GM12872 (cell line): ENCODE results near the gene KBTBD3.
A peak's percentile ranks its signal among the peaks of the same experiment; 100 is the strongest.

Experiments used
- CTCF ChIP-seq: IDR thresholded peaks from 3 replicates; pipeline ENCODE4 v1.5.1; 2011; ENCODE audit warnings: low read depth, mild to moderate bottlenecking, low read length, moderate library complexity; ENCODE audit not compliant: insufficient read depth

The KBTBD3 gene

GRCh38 chr11:106091480-106092123 lies 14.5 kb upstream of the KBTBD3 start:
- TF ChIP-seq CTCF: no peak

- no peak for TF ChIP-seq CTCF
Observed at GRCh38 chr11:106088896-106089295, 11.7 kb upstream of the KBTBD3 start.

DNA sequence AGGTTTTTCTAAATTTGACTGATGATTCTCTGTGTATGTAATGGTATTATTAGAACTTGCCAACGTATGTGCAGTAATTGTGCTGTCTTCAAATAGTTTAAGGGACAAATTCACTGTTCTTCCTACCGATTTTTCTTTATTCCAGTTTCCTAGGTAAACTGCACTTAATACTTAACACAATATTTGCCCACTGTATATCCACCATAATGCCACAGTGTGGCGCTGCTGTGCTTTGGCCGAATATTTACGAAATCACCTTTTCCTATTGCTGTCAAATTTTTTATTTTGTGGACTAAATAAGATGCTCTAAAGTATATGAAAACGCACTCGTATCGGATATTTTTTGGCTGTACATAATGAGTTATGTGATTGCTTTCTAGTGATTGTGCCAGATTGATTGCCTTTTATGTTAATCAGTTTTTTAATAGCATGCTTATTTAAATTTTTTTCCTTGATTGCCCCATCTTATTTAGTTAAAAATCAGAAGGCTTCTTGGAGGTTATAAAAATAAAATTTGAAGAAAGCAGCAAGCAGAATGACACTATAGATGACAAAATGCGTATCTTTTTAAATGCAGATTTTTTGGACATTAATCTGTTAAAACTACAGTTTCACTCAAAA lies 10.8 kb upstream of the KBTBD3 start:
- TF ChIP-seq CTCF: peak; percentile 75

- no peak for TF ChIP-seq CTCF
Observed at GRCh38 chr11:106086850-106087249, 9.7 kb upstream of the KBTBD3 start.

DNA sequence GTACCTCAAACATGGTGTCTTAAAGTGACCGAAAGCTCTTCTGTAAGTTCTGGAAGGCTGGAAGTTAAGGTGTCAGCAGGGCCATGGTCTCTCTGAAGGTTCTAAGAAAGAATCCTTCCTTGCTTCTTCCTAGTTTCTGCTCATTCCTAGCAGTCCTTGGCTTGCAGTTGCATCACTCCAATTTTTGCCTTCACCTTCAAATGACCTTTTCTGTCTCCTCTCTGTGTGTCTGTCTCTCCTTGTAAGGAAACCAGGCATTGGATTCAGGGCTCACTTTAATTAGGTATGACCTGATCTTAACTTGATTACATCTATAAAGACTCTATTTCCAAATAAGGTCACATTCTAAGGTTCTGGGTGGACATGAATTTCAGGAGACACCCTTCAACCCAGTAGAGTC lies 9.0 kb upstream of the KBTBD3 start:
- no peak for TF ChIP-seq CTCF

- no peak for TF ChIP-seq CTCF
Observed at GRCh38 chr11:106082096-106082495, 4.9 kb upstream of the KBTBD3 start.

DNA sequence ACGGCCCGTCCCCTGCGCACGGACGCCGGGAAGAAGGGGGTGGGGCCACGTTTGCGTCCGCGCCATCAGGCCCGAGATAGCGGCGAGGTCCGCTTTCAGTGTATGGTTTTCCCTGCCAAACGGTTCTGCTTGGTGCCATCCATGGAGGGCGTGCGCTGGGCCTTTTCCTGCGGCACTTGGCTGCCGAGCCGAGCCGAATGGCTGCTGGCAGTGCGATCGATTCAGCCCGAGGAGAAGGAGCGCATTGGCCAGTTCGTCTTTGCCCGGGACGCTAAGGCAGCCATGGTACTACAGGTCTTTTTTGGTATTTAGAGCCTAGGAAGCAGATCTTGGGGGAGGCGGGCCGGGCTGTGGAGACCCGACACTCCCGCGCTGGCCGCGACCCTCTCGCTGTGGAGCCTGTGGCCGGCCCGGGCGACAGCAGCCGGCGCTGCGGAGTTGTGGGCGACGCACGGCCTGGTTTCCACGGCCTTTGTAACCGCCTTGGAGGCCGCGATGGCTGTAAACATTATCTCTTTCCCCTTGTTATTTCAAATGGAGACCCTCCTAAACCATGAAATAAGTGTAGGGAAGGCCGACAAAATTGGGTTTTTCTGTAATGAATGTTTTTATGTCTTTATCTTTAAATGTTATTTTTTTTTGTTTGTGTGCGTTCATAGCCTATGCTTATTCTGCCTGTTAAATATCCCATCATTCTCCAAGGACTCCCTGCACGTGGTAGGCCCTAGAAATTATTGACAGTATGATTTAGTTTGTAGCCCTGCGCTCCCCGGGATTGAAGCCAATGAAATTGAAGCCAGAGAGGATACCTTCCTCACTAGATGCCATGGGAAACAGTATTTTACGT lies 685 bp upstream of the KBTBD3 start, which contains the start of gene AASDHPPT:
TSS of gene AASDHPPT (plus strand) at position 54 of the 847 bp plus-strand sequence. CDS start at position 103, 49 bp downstream.
- no peak for TF ChIP-seq CTCF
